Measurements from ENCODE around the gene HTR3E.
A peak's percentile ranks its signal among the peaks of the same experiment; 100 is the strongest.
"Not testable (repeated sequence)": the region's sequence is repeated elsewhere in the genome, so short reads cannot be mapped to it uniquely, and the experiment has no call there.

The HTR3E gene

DNA sequence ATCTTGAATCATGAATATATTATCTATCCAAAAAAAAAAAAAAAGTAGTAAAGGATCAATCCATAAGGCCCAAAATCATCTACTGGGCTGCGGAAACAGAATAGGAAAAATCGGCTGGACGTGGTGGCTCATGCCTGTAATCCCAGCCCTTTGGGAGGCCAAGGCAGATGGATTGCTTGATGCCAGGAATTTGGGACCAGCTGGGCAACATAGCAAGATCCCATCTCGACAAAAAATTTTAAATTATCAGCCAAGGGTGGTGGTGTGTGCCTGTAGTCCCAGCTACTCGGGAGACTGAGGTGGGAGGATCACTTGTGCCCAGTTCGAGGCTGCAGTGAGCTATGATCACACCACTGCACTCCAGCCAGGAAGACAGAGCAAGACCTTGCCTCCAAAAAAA is 52.3 kb downstream of the HTR3E start:
- no peak for DNase-seq (ENCODE audit: low read depth)
- H3K4me3 ChIP-seq (ENCODE audit: control insufficient read depth, low read depth, low read length), result no peak overlapping the region
- TF ChIP-seq, protein P1, sequence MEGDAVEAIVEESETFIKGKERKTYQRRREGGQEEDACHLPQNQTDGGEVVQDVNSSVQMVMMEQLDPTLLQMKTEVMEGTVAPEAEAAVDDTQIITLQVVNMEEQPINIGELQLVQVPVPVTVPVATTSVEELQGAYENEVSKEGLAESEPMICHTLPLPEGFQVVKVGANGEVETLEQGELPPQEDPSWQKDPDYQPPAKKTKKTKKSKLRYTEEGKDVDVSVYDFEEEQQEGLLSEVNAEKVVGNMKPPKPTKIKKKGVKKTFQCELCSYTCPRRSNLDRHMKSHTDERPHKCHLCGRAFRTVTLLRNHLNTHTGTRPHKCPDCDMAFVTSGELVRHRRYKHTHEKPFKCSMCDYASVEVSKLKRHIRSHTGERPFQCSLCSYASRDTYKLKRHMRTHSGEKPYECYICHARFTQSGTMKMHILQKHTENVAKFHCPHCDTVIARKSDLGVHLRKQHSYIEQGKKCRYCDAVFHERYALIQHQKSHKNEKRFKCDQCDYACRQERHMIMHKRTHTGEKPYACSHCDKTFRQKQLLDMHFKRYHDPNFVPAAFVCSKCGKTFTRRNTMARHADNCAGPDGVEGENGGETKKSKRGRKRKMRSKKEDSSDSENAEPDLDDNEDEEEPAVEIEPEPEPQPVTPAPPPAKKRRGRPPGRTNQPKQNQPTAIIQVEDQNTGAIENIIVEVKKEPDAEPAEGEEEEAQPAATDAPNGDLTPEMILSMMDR (conservative IDR thresholded peaks at IDR 0.05; ENCODE audit: control insufficient read depth, insufficient read depth, low read depth, low read length), result no peak

DNA sequence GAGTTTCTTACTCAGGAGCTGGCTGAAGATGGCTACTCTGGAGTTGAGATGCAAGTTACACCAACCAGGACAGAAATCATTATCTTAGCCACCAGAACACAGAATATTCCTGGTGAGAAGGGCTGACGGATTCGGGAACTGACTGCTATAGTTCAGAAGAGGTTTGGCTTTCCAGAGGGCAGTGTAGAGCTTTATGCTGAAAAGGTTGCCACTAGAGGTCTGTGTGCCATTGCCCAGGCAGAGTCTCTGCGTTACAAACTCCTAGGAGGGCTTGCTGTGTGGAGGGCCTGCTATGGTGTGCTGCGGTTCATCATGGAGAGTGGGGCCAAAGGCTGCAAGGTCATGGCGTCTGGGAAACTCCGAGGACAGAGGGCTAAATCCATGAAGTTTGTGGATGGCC is 52.9 kb downstream of the HTR3E start:
- peak; percentile 38 for DNase-seq (ENCODE audit: low read depth)
- not testable (repeated sequence) for H3K4me3 ChIP-seq (ENCODE audit: control insufficient read depth, low read depth, low read length)
- TF ChIP-seq, protein P1 (conservative IDR thresholded peaks at IDR 0.05; ENCODE audit: control insufficient read depth, insufficient read depth, low read depth, low read length), result peak; percentile 28

GRCh38 chr3:184154885-184155643 is 58.2 kb downstream of the HTR3E start, which contains the start of gene DVL3:
TSS of gene DVL3 (plus strand) at chr3:184155377. CDS start at chr3:184155636, 259 bp downstream.
- peak within 1 kb of the TSS; percentile 91 for H3K4me3 ChIP-seq (ENCODE audit: control insufficient read depth, low read depth, low read length)
- DNase-seq (ENCODE audit: low read depth), result peak; percentile 55
- TF ChIP-seq, protein P1 (conservative IDR thresholded peaks at IDR 0.05; ENCODE audit: control insufficient read depth, insufficient read depth, low read depth, low read length), result no peak

GRCh38 chr3:184155644-184156521 is 59.0 kb downstream of the HTR3E start:
- TF ChIP-seq, protein P1 (conservative IDR thresholded peaks at IDR 0.05; ENCODE audit: control insufficient read depth, insufficient read depth, low read depth, low read length), result no peak
- H3K4me3 ChIP-seq (ENCODE audit: control insufficient read depth, low read depth, low read length), result peak overlapping the region; percentile 91
- no peak for DNase-seq (ENCODE audit: low read depth)

GRCh38 chr3:184156522-184156955 is 59.7 kb downstream of the HTR3E start:
- peak overlapping the region; percentile 91 for H3K4me3 ChIP-seq (ENCODE audit: control insufficient read depth, low read depth, low read length)
- TF ChIP-seq, protein P1 (conservative IDR thresholded peaks at IDR 0.05; ENCODE audit: control insufficient read depth, insufficient read depth, low read depth, low read length), result no peak
- peak; percentile 63 for DNase-seq (ENCODE audit: low read depth)
